ENCODE measurements around the gene METTL16. TPM values are rescaled to one million over a fixed set of nuclear protein-coding genes. Genes with fewer than 3 reads are reported as not detected.
"Not testable (repeated sequence)": the region's sequence is repeated elsewhere in the genome, so short reads cannot be mapped to it uniquely, and the experiment has no call there.

METTL16 gene
- total RNA-seq, 1 donor from 2014 or later: 16.7 TPM

DNA sequence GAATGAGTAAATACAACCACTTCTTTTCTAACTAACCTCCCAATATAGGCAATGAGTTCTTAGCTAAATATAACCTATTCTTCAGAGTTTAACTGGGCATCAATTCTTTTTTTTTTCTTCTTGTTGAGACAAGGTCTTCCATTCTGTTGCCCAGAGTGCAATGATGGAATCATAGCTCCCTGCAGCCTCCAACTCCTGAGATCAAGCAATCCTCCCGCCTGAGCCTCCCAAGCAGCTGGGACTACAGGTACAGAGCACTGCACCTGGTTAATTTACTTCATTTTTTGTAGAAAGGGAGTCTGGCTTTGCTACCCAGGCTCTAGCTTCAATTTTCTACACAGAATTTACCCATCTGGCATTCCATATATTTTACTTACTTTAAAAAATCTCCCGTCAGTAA, 1.1 kb downstream of the METTL16 start:
- intact Hi-C loops (cut with DNase I): no loop called here
- DNase-seq (no peak), ATAC-seq (ENCODE audit: poor library complexity) (no peak)

DNA sequence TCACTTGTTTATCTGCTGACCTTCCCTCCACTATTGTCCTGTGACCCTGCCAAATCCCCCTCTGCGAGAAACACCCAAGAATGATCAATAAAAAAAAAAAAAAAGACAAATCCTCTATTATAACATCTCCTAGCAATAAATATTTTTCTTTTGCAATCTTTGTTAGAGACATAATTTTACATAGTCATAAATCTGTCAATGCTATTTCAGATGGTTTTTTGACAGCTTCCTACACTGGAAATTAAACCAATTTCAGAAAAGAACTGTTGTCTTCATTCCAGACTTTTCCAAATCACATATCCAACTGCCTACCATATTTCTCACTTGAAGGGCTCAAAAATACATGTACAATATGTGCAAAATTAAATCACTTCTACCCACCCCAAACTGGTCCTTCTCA, 3.7 kb downstream of the METTL16 start:
- intact Hi-C loops (cut with DNase I): no loop called here
- DNase-seq: no peak
- no peak for ATAC-seq (ENCODE audit: poor library complexity)

DNA sequence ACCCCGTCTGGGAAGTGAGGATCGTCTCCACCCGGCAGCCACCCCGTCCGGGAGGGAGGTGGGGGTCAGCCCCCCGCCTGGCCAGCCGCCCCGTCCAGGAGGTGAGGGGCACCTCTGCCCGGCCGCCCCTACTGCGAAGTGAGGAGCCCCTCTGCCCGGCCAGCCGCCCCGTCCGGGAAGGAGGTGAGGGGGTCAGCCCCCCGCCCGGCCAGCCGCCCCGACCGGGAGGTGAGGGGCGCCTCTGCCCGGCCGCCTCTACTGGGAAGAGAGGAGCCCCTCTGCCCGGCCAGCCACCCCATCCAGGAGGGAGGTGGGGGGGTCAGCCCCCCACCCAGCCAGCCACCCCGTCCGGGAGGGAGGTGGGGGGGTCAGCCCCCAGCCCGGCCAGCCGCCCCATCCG, 4.7 kb downstream of the METTL16 start:
- DNase-seq; intact Hi-C loops (cut with DNase I); ATAC-seq (ENCODE audit: poor library complexity): not testable (repeated sequence)

DNA sequence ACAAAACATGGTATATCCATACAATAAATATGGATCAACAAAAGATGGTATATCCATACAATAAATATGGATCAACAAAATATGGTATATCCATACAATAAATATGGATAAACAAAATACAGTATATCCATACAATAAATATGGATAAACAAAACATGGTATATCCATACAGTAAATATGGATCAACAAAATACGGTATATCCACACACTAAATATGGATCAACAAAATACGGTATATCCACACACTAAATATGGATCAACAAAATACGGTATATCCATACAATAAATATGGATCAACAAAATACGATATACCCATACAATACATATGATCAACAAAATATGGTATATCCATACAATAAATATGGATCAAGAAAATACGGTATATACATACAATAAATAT, 8.1 kb downstream of the METTL16 start:
- intact Hi-C loops (cut with DNase I): no loop called here
- ATAC-seq (ENCODE audit: poor library complexity): no peak

DNA sequence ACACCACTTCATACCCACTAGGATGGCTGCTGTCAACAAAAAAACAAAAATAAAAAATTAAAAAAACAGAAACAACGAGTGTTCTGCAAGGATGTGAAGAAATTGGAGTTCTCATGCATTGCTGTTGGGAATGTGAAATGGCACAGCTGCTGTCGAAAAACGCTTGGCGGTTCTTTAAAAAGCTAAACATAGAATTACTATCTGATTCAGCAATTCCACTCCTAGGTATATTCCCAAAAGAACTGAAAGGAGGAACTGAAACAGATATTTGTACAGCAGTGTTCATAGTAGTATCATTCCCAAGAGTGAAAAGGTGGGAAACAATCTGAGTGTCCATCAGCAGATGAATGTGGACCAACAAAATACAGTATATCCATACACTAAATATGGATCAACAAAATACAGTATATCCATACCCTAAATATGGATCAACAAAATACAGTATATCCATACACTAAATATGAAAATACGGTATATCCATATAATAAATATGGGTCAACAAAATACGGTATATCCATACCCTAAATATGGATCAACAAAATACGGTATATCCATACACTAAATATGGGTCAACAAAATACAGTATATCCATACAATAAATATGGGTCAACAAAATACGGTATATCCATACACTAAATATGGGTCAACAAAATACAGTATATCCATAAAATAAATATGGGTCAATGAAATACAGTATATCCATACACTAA, 8.7 kb downstream of the METTL16 start:
- no peak for ATAC-seq (ENCODE audit: poor library complexity)
- intact Hi-C loops (cut with DNase I): no loop called here
- DNase-seq: no peak

More for the DNA sequence above, 8.1 kb downstream of the METTL16 start:
- DNase-seq: no peak

DNA sequence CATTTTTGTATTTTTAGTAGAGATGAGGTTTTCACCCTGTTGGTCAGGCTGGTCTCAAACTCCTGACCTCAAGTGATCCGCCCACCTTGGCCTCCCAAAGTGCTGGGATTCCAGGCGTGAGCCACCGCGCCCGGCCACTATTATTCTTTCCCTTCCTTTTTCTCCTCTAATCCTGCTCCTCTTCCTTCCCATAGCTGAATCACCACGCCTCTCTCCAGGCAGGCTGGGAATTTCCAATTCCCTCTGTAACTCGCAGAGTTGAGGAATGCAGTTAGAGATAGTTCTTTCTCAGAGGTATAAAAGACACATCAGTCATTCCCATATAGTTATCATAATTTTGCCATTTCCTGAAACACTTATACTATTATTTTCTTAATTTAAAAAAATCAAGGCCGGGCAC, 11.2 kb downstream of the METTL16 start:
- no peak for ATAC-seq (ENCODE audit: poor library complexity)
- intact Hi-C loops (cut with DNase I): no loop called here
- no peak for DNase-seq

DNA sequence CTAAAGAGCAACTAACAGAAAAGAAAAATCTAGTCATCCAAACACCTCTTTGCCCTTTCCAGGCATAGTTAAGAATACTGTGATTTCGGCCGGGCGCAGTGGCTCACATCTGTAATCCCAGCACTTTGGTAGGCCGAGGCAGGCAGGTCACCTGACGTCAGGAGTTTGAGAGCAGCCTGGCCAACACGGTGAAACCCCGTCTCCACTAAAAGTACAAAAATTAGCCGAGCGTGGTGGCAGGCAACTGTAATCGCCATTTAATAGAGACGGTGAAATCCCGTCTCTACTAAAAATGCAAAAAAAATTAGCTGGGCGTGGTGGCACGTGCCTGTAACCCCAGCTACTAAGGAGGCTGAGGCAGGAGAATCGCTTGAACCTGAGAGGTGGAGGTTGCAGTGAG, 22.4 kb downstream of the METTL16 start:
- DNase-seq; intact Hi-C loops (cut with DNase I); ATAC-seq (ENCODE audit: poor library complexity): not testable (repeated sequence)

DNA sequence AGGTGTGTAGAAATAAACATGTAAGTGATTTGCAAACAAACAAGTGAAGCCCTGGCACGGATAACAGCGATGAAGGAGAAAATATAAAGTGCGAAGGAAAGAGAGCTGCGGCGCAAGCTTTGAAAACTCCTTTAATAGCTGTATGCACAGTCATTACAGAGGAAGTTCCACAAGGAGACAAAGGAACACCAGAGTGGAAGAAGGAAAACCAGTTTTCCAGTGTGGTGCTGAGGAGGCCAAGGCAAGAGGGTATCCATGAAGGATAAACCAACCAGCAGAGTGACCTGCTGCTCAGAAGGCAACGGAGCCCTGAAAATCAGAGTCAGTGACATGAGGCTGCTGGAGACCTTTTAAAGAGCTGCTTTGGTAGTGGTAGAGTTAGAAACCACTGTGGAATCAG, 24.4 kb downstream of the METTL16 start:
- no peak for ATAC-seq (ENCODE audit: poor library complexity)
- intact Hi-C loops (cut with DNase I): no loop called here
- DNase-seq: no peak

DNA sequence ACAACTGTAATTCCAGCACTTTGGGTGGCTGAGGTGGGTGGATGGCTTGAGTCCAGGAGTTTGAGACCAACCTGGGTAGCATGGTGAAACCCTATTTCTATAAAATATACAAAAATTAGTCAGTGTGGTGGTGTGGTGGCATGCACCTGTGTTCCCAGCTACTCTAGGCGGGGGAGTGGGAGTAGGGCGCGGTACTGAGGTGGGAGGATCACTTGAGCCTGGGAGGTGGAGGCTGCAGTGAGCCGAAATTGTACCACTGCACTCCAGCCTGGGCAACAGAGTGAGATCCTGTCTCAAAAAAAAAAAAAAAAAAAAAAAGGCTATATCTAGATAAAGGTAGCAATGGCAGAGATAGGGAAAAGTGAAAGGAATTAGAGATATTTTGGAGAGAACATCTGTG, 25.0 kb downstream of the METTL16 start:
- ATAC-seq (ENCODE audit: poor library complexity); intact Hi-C loops (cut with DNase I); DNase-seq: not testable (repeated sequence)

DNA sequence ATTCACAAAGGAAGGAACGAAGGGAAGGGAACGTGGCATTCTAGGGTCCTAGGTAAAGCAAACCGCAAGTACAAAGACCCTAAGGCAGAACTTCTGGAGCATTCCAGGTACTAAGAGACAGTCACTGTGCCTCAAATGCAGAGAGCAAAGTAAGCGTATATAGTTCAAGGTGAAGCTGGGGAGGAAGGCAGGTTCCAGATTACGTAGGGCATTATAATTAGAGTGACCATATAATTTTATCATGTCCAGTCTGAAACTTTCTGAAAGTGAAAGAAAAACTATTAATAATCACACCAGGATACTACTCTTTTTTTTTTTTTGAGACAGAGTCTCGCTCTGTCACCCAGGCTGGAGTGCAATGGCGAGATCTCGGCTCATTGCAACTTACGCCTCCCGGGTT, 25.7 kb downstream of the METTL16 start:
- intact Hi-C loops (cut with DNase I): no loop called here
- DNase-seq (no peak), ATAC-seq (ENCODE audit: poor library complexity) (peak; percentile 45)

DNA sequence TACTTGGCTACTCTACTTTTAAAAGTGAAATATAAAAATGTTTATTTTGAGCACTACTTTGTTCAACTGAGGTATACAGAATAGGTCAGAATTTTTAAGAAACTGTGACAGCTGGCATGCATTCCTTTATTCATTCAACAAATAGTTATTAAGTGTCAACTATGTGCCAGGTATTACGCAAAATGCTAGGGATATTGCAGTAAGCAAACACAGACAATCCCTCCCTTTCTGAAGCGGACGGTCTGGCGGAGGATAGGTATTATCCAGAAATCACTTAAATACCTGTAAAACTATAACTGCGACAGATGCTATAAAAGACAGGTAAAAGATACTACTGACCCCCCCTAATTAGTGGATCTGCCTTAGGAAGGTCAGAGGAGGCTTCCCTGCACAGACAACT, 26.1 kb downstream of the METTL16 start:
- no peak for ATAC-seq (ENCODE audit: poor library complexity)
- DNase-seq: no peak
- intact Hi-C loops (cut with DNase I): no loop called here

DNA sequence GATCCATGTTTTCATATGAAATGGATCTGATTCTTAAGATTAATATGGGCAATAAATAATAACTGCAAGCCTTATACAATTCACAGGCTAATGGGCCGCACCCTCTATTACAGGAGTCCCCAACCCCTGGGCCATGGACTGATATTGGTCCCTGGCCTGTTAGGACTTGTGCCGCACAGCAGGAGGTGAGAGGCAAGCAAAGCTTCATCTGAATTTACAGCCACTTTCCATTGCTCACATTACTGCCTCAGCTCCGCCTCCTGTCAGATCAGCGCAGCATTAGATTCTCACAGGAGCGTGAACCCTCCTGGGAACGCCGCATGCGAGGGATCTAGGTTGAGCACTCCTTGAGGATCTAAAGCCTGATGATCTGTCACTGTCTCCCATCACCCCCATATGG, 26.8 kb downstream of the METTL16 start:
- intact Hi-C loops (cut with DNase I): no loop called here
- DNase-seq (no peak), ATAC-seq (ENCODE audit: poor library complexity) (no peak)

DNA sequence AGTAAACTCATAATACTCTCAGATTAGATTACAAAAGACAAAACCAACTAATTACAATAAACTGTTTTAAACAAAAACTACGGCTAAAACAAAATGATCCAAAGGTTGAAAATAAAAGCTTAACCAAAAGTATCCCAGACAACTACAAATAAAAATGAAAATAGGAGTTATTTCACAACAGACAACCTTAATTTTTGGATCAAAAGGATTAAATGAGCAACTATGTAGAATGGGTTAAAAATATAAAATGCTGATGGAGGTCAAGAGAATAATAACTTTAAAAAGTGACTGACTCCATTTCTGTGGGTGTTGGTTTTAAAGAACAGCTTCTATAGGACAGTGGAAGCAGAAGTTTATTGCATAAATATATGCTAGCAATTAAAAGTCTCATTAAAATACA, 28.6 kb downstream of the METTL16 start:
- intact Hi-C loops (cut with DNase I): no loop called here
- ATAC-seq (ENCODE audit: poor library complexity) (no peak), DNase-seq (no peak)

DNA sequence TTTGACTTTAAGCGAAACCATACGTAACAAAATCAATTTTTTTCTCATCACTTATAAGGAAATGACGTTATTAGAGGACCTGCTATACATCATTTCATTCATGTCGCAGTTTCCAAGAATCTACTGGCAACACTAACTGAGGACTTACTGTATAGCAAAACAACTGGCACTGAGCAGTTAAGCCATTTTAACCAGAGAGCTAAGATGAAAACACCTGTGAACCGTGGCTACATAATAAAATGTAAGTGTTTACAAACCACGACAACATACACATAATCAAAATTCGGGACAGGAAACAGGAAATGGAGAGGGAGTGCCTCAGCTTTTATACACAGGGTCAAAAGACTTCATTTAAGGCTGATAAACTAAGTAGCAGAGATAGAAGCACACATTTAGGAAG, 29.5 kb downstream of the METTL16 start:
- DNase-seq (no peak), ATAC-seq (ENCODE audit: poor library complexity) (no peak)
- intact Hi-C loops (cut with DNase I): no loop called here

DNA sequence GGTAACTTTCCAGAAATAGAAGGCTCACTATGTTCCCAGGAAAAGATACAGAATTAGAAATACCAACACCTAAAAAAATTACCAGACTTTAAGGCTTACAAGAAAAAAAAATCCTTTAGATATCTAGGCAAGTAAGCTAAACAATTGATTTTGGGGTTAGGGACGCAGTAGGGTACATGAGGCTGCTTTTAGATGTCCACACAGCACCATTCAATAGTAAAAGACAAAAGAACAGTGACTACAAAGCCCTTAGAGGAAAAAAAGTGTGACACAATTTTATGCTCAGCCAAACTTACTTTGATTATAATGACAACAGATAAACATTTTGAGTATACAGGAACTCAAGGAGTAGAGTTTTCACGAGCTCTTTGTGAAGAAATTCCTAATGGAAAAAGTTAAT, 29.9 kb downstream of the METTL16 start:
- DNase-seq (no peak), ATAC-seq (ENCODE audit: poor library complexity) (no peak)
- intact Hi-C loops (cut with DNase I): no loop called here

DNA sequence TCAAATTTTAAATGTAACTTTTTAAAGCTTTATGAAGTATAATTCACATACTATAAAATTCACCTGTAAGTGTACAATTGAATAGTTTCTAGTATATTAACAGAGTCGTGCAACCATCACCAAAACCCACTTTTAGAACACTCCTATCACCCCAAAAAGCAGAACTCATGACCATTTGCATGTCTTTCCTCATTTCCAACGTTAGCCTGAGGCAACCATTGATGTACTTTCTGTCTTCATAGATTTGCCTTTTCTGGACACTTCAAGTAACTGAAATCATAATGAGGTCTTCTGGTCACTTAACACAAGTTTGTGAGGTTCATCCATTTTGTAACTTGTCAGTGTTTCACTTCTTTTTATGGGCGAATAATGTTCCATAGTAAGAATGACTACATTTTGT, 33.2 kb downstream of the METTL16 start:
- DNase-seq: no peak
- intact Hi-C loops (cut with DNase I): no loop called here
- ATAC-seq (ENCODE audit: poor library complexity): no peak

DNA sequence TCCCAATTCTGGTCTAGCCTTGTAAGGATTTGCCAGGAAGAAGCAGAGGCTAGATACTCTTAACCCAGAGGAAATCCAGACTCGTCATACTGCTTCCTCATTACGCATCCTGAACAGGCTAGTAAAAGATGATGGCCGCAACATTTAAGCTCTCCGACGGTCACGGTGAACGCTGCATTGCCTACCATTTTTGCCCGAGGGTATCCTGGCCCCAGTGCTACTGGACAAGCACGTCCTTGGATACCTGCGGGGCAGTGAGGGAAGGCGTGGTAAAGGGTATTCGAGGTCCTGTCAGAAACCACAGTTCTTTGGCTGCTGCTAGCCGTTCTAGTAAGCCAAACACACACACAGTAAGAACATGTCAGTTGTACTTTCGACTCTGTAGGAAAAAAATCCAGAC, 36.6 kb downstream of the METTL16 start:
- DNase-seq (no peak), ATAC-seq (ENCODE audit: poor library complexity) (no peak)
- intact Hi-C loops (cut with DNase I): no loop called here

DNA sequence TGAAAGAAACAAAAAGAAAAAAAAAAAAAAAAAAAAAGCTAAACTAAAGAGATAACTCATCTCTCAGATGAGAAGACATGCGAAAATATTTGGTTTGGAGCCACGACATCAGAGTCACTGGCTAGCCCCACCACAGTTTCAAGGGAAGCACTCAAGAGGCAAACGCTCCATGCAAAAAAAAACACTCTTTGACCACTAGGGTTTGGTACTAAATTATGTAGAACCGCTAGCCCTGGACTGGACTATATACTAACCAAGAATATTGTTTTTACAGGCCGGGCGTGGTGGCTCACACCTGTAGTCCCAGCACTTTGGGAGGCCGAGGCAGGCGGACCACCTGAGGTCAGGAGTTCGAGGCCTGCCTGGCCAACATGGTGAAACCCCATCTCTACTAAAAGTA, 37.3 kb downstream of the METTL16 start:
- no peak for DNase-seq
- ATAC-seq (ENCODE audit: poor library complexity): no peak
- intact Hi-C loops (cut with DNase I): no loop called here

DNA sequence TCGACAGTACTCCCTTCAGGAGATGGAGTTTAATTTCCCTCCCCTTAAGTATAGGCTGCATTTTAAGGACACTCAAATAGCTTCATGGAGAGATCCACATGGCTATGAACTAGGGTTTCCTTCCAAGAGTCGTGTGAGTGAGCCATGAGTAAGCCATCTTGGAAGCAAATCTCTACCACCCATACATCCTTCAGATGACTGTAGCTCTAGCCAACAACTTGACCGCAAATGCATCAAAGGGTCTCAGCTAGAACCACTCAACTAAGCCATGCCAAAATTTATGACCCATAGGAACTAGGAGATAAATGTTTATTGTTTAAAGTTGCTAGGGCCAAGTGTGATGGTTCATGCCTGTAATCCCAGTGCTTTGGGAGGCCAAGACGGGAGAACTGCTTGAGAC, 43.4 kb downstream of the METTL16 start:
- intact Hi-C loops (cut with DNase I): no loop called here
- DNase-seq: no peak
- no peak for ATAC-seq (ENCODE audit: poor library complexity)

DNA sequence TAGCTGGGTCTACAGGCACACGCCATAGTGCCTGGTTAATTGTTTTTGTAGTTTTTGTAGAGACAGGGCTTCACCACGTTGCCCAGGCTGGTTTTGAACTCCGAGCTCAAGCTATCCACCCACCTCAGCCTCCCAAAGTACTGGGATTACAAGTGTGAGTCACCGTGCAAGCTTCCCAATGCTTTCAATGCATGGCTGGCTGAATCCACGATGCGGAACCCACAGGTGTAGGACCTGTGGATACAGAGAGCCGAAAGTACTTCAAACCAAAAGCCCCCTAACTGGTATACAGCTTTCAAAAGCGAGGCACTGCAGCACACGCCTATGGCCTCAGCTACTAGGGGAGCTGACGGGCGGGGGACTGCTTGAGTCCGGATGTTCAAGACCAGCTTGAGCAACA, 44.8 kb downstream of the METTL16 start:
- intact Hi-C loops (cut with DNase I): no loop called here
- no peak for DNase-seq
- ATAC-seq (ENCODE audit: poor library complexity): no peak

DNA sequence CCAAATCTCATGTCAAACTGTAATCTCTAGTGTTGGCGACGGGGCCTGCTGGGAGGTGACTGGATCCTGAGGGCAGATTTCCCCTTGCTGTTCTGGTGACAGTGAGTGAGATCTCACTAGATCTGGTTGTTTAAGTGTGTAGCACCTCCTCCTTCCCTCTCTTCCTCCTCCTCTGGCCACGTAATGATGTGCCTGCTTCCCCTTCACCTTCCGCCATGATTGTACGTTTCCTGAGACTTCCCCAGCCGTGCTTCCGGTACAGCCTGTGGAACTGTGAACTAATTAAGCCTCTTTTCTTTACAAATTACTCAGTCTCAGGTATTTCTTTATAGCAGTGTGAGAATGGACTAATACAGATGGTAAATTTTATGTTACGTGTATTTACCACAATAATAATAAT, 49.2 kb downstream of the METTL16 start:
- DNase-seq (no peak), ATAC-seq (ENCODE audit: poor library complexity) (no peak)
- intact Hi-C loops (cut with DNase I): no loop called here
